Fibroblast of lung (primary cell): ENCODE data around the gene CFAP52. TPM values are rescaled to one million over a fixed set of nuclear protein-coding genes. Genes with fewer than 3 reads are reported as not detected.
"Not testable (repeated sequence)": the region's sequence is repeated elsewhere in the genome, so short reads cannot be mapped to it uniquely, and the experiment has no call there.

ENCODE experiments used
- DNase-seq, 2 donors: peaks; one replicate each; pipeline versions ENCODE4 v3.0.0 to v3.0.0-alpha.2; 2010; ENCODE audit warnings: low read depth in 2 of 2
- H2AFZ ChIP-seq: 2 replicates; pipeline ENCODE4 v1.5.1; 2012; ENCODE audit warnings: low read length, control low read depth, inconsistent platforms
- H3K27ac ChIP-seq: 2 replicates; pipeline ENCODE4 v1.5.1; 2011; ENCODE audit warnings: low read length, control low read depth; ENCODE audit not compliant: insufficient read depth
- H3K27me3 ChIP-seq: 2 replicates; pipeline ENCODE4 v1.5.1; 2011; ENCODE audit warnings: mild to moderate bottlenecking, low read length; ENCODE audit not compliant: control insufficient read depth, insufficient read depth
- H3K36me3 ChIP-seq: 2 replicates; pipeline ENCODE4 v1.5.1; 2011; ENCODE audit warnings: low read length; ENCODE audit not compliant: control insufficient read depth, insufficient read depth
- H3K4me1 ChIP-seq: 2 replicates; pipeline ENCODE4 v1.5.1; 2011; ENCODE audit warnings: low read length; ENCODE audit not compliant: control insufficient read depth, insufficient read depth; ENCODE audit errors: extremely low read depth
- H3K4me2 ChIP-seq: 2 replicates; pipeline ENCODE4 v1.5.1; 2011; ENCODE audit warnings: low read length, control low read depth; ENCODE audit not compliant: insufficient read depth; ENCODE audit errors: extremely low read depth
- H3K4me3 ChIP-seq, 4 experiments: fragments of 200-600 bp in 1 of 4; sonication (generic) in 1 of 4; replicated peaks in 1 of 4; 2 replicates each; pipeline ENCODE4 v1.5.1; 2011 to 2016; ENCODE audit warnings: low read length in 4 of 4, low read depth in 3 of 4, mild to moderate bottlenecking in 3 of 4, control low read depth in 2 of 4, inconsistent platforms in 1 of 4, mixed read lengths in 1 of 4; ENCODE audit not compliant: insufficient read depth in 1 of 4; ENCODE audit errors: control extremely low read depth in 1 of 4
- H3K79me2 ChIP-seq: 2 replicates; pipeline ENCODE4 v1.5.1; 2012; ENCODE audit warnings: mild to moderate bottlenecking, low read length, inconsistent platforms; ENCODE audit not compliant: control insufficient read depth, insufficient read depth
- H3K9ac ChIP-seq: 2 replicates; pipeline ENCODE4 v1.5.1; 2011; ENCODE audit warnings: mild to moderate bottlenecking, low read length, control low read depth; ENCODE audit not compliant: insufficient read depth
- H3K9me3 ChIP-seq: 2 replicates; pipeline ENCODE4 v1.5.1; 2012; ENCODE audit warnings: low read depth, low read length; ENCODE audit not compliant: control insufficient read depth, insufficient read depth
- H4K20me1 ChIP-seq: 2 replicates; pipeline ENCODE4 v1.5.1; 2011; ENCODE audit warnings: low read length; ENCODE audit not compliant: control insufficient read depth, insufficient read depth; ENCODE audit errors: extremely low read depth
- EZH2 ChIP-seq: IDR thresholded peaks from 2 replicates; pipeline ENCODE4 v1.5.1; 2012; ENCODE audit warnings: low read length, control low read depth, mild to moderate bottlenecking; ENCODE audit errors: missing control alignments
- polyA plus RNA-seq, 2 donors: library from polyadenylated mRNA; depleted of rRNA in 1 of 2; stranded (reverse) in 1 of 2; unstranded in 1 of 2; fragments of >200 nt; gene quantifications; 2 replicates each; pipeline ENCODE4 v1.2.1, GENCODE V29; 2011 to 2012; ENCODE audit warnings: missing spikeins in 1 of 2
- total RNA-seq: library from RNA; depleted of rRNA; stranded (reverse); fragments of >200 nt; gene quantifications from 2 replicates; pipeline ENCODE4 v1.2.1, GENCODE V29; 2014
- TF ChIP-seq, protein P1 (sequence below), 2 donors: IDR thresholded peaks in 1 of 2; conservative IDR thresholded peaks in 1 of 2; 1 replicate in 1 of 2; 2 replicates in 1 of 2; pipeline ENCODE4 v1.5.1; 2011 to 2012; ENCODE audit warnings: low read length in 2 of 2, control low read depth in 1 of 2, inconsistent platforms in 1 of 2, low read depth in 1 of 2, mild to moderate bottlenecking in 1 of 2

Gene CFAP52
- total and polyA plus RNA-seq, 2 donors (not counting 1 experiment from before 2014, with no cell fraction given) = 0.33 TPM; not detected in 1

DNA sequence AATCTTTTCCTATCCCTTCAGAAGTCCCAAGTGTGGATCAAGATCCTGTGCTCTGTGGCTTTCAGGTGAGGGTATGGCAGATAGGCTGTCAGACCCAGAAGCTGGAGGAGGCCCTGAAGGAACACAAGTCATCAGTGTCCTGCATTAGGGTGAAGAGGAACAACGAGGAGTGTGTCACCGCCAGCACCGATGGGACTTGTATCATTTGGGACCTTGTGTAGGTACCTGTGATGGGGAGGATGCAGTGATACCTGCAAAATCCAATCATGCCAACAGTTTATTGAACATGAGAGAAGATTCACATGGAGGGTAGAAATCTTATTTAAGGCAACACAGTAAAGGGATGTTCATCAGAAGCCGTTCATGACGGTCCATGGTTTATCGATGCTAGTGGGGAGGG is 58.9 kb downstream of the CFAP52 start:
- Histone ChIP-seq H3K4me1 (no peaks in the 10 kb centered on the region), H3K4me3 (no peak overlapping the region), H3K27ac (no peak overlapping the region), H3K9ac (no peak overlapping the region), H3K9me3 (no peaks in the 10 kb centered on the region), H3K4me2 (no peak overlapping the region), H3K79me2 (no peaks in the 10 kb centered on the region), H2AFZ (no peak overlapping the region), H3K27me3 (no peaks in the 10 kb centered on the region), H4K20me1 (no peaks in the 10 kb centered on the region), H3K36me3 (no peaks in the 10 kb centered on the region)
- DNase-seq = no peak
- TF ChIP-seq, protein P1, sequence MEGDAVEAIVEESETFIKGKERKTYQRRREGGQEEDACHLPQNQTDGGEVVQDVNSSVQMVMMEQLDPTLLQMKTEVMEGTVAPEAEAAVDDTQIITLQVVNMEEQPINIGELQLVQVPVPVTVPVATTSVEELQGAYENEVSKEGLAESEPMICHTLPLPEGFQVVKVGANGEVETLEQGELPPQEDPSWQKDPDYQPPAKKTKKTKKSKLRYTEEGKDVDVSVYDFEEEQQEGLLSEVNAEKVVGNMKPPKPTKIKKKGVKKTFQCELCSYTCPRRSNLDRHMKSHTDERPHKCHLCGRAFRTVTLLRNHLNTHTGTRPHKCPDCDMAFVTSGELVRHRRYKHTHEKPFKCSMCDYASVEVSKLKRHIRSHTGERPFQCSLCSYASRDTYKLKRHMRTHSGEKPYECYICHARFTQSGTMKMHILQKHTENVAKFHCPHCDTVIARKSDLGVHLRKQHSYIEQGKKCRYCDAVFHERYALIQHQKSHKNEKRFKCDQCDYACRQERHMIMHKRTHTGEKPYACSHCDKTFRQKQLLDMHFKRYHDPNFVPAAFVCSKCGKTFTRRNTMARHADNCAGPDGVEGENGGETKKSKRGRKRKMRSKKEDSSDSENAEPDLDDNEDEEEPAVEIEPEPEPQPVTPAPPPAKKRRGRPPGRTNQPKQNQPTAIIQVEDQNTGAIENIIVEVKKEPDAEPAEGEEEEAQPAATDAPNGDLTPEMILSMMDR (conservative IDR thresholded peaks at IDR 0.05 in 1 of 2, IDR thresholded peaks at IDR 0.05 in 1 of 2; ENCODE audit: low read depth in 1 of 2, low read length in 2 of 2) = no peak
- TF ChIP-seq EZH2 = no peak

DNA sequence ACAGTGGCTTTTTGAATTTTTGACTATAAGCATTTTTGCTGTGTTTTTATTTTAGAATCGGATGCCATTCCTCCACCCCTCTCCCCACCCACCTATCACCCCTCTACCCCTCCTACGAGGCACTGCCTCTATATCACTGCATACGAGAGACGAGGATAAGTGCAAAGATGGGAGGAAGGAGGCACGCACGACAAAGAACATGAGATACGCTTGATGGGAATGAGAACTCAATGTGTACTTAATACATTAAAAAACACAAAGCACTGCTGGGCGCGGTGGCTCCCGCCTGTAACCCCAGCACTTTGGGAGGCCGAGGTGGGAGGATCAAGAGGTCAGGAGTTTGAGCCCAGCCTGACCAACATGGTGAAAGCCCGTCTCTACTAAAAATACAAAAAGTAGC is 60.1 kb downstream of the CFAP52 start:
- Histone ChIP-seq H3K79me2 (no peaks in the 10 kb centered on the region), H3K9me3 (no peaks in the 10 kb centered on the region), H3K27ac (no peak overlapping the region), H3K4me3 (no peak overlapping the region), H3K27me3 (no peaks in the 10 kb centered on the region), H4K20me1 (no peaks in the 10 kb centered on the region), H3K4me2 (no peak overlapping the region), H2AFZ (no peak overlapping the region), H3K9ac (no peak overlapping the region), H3K4me1 (no peaks in the 10 kb centered on the region), H3K36me3 (no peaks in the 10 kb centered on the region)
- DNase-seq = no peak
- TF ChIP-seq EZH2 = no peak
- TF ChIP-seq, protein P1 (conservative IDR thresholded peaks at IDR 0.05 in 1 of 2, IDR thresholded peaks at IDR 0.05 in 1 of 2; ENCODE audit: low read depth in 1 of 2, low read length in 2 of 2) = no peak

DNA sequence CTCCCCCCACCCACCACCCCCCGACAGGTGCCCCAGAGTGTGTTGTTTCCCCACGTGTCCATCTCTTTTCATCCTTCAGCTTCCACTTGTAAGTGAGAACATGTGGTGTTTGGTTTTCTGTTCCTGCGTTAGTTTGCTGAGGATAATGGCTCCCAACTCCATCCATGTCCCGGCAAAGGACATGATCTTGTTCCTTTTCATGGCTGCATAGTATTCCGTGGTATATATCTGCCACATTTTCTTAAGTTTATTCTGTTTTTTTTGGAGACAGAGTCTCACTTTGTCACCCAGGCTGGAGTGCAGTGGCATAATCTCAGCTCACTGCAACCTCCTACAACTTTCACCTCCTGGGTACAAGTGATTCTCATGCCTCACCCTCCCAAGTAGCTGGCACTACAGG is 63.9 kb downstream of the CFAP52 start:
- not testable (repeated sequence) for H3K4me2 ChIP-seq, H3K27ac ChIP-seq, H3K36me3 ChIP-seq, H3K9ac ChIP-seq, H4K20me1 ChIP-seq, H3K9me3 ChIP-seq, H3K79me2 ChIP-seq, DNase-seq, H3K4me1 ChIP-seq, H3K4me3 ChIP-seq, H3K27me3 ChIP-seq, H2AFZ ChIP-seq
